Upper lobe of left lung (tissue), 6 donors: ENCODE results near the gene DYRK1B. TPM values are rescaled to one million over a fixed set of nuclear protein-coding genes. Genes with fewer than 3 reads are reported as not detected.

ENCODE experiments used
- ATAC-seq, 2 donors: fragments of 200-7000 bp; cut with Tn5 transposase; one replicate each; pipeline ENCODE4 v1.9.1; 2022; ENCODE audit warnings: mild to moderate bottlenecking in 2 of 2, moderate library complexity in 2 of 2; ENCODE audit not compliant: low FRiP score in 2 of 2
- DNase-seq, 2 donors: peaks; one replicate each; pipeline ENCODE4 v3.0.0-alpha.2; 2019 to 2020
- H3K27ac ChIP-seq, 4 donors: fragments of 200-600 bp; sonication (generic); one replicate each; pipeline ENCODE4 v1.5.1; 2016 to 2019
- H3K27me3 ChIP-seq, 4 donors: fragments of 200-600 bp; sonication (generic); one replicate each; pipeline ENCODE4 v1.5.1; 2017 to 2019
- H3K36me3 ChIP-seq, 4 donors: fragments of 200-600 bp; sonication (generic); one replicate each; pipeline ENCODE4 v1.5.1; 2016 to 2019
- H3K4me1 ChIP-seq, 4 donors: fragments of 200-600 bp; sonication (generic); one replicate each; pipeline ENCODE4 v1.5.1; 2018 to 2019
- H3K4me3 ChIP-seq, 4 donors: fragments of 200-600 bp; sonication (generic); one replicate each; pipeline ENCODE4 v1.5.1; 2017 to 2019; ENCODE audit warnings: mild to moderate bottlenecking in 2 of 4, moderate library complexity in 1 of 4
- H3K9me3 ChIP-seq, 4 donors: fragments of 200-600 bp; sonication (generic); one replicate each; pipeline ENCODE4 v1.5.1; 2018 to 2019
- CTCF ChIP-seq, 6 experiments: fragments of 450-650 bp in 4 of 6; fragments of 200-600 bp in 2 of 6; sonication (generic) in 2 of 6; IDR thresholded peaks; one replicate each; pipeline ENCODE4 v1.5.1; 2016 to 2019; ENCODE audit warnings: antibody characterized with exemption in 6 of 6
- EP300 ChIP-seq, 4 donors: sonication (generic); formaldehyde crosslinking; IDR thresholded peaks; one replicate each; pipeline ENCODE4 v1.5.1; 2017; ENCODE audit warnings: antibody characterized with exemption in 4 of 4, control low read depth in 2 of 4
- POLR2A ChIP-seq, 4 donors: fragments of 450-650 bp; IDR thresholded peaks; one replicate each; pipeline ENCODE4 v1.5.1; 2016 to 2017; ENCODE audit warnings: antibody characterized with exemption in 4 of 4, mild to moderate bottlenecking in 2 of 4
- POLR2AphosphoS5 ChIP-seq, 2 donors: sonication (generic); formaldehyde crosslinking; IDR thresholded peaks; one replicate each; pipeline ENCODE4 v1.5.1; 2017; ENCODE audit warnings: antibody characterized with exemption in 2 of 2
- WGBS, 2 donors: methylation state at CpG; one replicate each; pipeline ENCODE4 v1.1.5; 2017 to 2018; 5-methylcytosine and 5-hydroxymethylcytosine counted together
- total RNA-seq, 6 donors: library from RNA; depleted of rRNA in 4 of 6; stranded (reverse); fragments of >200 nt in 4 of 6; gene quantifications; one replicate each; pipeline versions ENCODE4 v1.1.0 to v1.2.1, GENCODE V29; 2016 to 2021
- donor health status: DM: no; HTN: no; CAD: no; lungs with moderate emphysema.
- donor health status: DM: no; HTN: yes; CAD: no; lungs with severe emphysema.

DYRK1B gene
- total RNA-seq, 6 donors from 2014 or later: 14.6 to 33.6 (median 23.2) TPM

GRCh38 chr19:39870171-39870971 is 36.4 kb upstream of the DYRK1B start:
- WGBS, 2 donors: 64 to 68% methylated on average over 12 to 16 of the region's 16 CpGs
- H3K4me1 ChIP-seq: no peaks in the 10 kb centered on the region
- ATAC-seq (no peak), DNase-seq (no peak)
- no peaks in the 10 kb centered on the region for H3K27me3 ChIP-seq
- no peak overlapping the region for H3K27ac ChIP-seq
- no peaks in the 10 kb centered on the region for H3K36me3 ChIP-seq
- TF ChIP-seq CTCF (IDR thresholded peaks at IDR 0.05) (no peak), EP300 (IDR thresholded peaks at IDR 0.05) (no peak), POLR2A (IDR thresholded peaks at IDR 0.05) (no peak), POLR2AphosphoS5 (IDR thresholded peaks at IDR 0.05) (no peak)
- H3K9me3 ChIP-seq: no peaks in the 10 kb centered on the region
- no peak overlapping the region for H3K4me3 ChIP-seq

DNA sequence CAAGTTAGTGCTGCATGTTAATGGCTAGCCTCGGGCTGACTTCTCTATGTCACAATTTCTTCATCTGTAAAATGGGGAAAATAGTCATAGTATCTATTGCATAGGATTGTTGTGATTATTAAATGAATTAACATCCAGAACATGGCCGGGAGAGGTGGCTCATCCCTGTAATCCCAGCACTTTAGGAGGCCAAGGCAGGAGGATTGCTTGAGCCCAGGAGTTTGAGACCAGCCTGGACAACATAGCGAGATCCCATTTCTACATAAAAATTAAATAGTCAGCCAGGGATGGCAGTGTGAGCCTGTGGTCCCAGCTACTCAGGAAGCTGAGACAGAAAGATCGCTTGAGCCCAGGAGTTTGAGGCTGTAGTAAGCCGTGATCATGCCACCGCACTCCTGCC is 34.0 kb upstream of the DYRK1B start:
- WGBS, 2 donors: 93 to 96% methylated on average over 6 of the region's 6 CpGs
- Histone ChIP-seq H3K27me3 (no peaks in the 10 kb centered on the region), H3K36me3 (no peaks in the 10 kb centered on the region), H3K9me3 (no peaks in the 10 kb centered on the region), H3K27ac (no peak overlapping the region), H3K4me3 (no peak overlapping the region), H3K4me1 (no peaks in the 10 kb centered on the region)
- no peak for DNase-seq
- TF ChIP-seq CTCF (IDR thresholded peaks at IDR 0.05) (no peak), POLR2AphosphoS5 (IDR thresholded peaks at IDR 0.05) (no peak), POLR2A (IDR thresholded peaks at IDR 0.05) (no peak), EP300 (IDR thresholded peaks at IDR 0.05) (no peak)
- ATAC-seq: no peak

DNA sequence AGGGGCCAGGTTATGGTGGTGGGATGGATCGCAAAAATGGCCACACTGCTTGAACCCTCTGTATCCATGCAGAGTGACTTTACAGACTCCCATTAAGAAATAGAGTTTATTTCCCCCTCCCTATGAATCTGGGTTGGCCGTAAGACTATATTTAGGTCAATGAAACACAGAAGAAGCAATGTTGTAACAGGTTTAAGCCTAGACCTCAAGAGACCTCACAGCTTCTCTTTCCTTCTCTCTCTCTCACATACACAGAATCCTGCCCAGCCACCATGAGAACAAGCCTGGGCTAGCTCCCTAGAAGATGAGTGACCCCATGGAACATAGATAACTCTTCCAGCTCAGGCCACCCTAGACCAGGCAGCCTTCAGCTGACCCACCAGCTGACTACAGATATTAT is 33.2 kb upstream of the DYRK1B start:
- 90 to 98% methylated on average over 2 of the region's 2 CpGs for WGBS, 2 donors
- no peak for TF ChIP-seq POLR2A (IDR thresholded peaks at IDR 0.05)
- TF ChIP-seq EP300 (IDR thresholded peaks at IDR 0.05): no peak
- TF ChIP-seq CTCF (IDR thresholded peaks at IDR 0.05): no peak
- no peak for TF ChIP-seq POLR2AphosphoS5 (IDR thresholded peaks at IDR 0.05)
- H3K4me3 ChIP-seq: no peak overlapping the region
- ATAC-seq (no peak), DNase-seq (no peak)
- no peaks in the 10 kb centered on the region for H3K4me1 ChIP-seq
- no peaks in the 10 kb centered on the region for H3K9me3 ChIP-seq
- H3K36me3 ChIP-seq: no peaks in the 10 kb centered on the region
- no peaks in the 10 kb centered on the region for H3K27me3 ChIP-seq
- no peak overlapping the region for H3K27ac ChIP-seq

- ATAC-seq (no peak), DNase-seq (no peak)
- Histone ChIP-seq H3K27ac (no peak overlapping the region), H3K36me3 (no peaks in the 10 kb centered on the region), H3K4me3 (no peak overlapping the region), H3K4me1 (no peaks in the 10 kb centered on the region), H3K9me3 (no peaks in the 10 kb centered on the region), H3K27me3 (no peaks in the 10 kb centered on the region)
- TF ChIP-seq CTCF (IDR thresholded peaks at IDR 0.05) (no peak), POLR2A (IDR thresholded peaks at IDR 0.05) (no peak), POLR2AphosphoS5 (IDR thresholded peaks at IDR 0.05) (no peak), EP300 (IDR thresholded peaks at IDR 0.05) (no peak)
- 84 to 88% methylated on average over 5 of the region's 5 CpGs for WGBS, 2 donors
Measured at GRCh38 chr19:39865953-39866352, 32.0 kb upstream of the DYRK1B start.

GRCh38 chr19:39865186-39865585 is 31.2 kb upstream of the DYRK1B start:
- no peaks in the 10 kb centered on the region for H3K36me3 ChIP-seq
- no peaks in the 10 kb centered on the region for H3K27me3 ChIP-seq
- no peaks in the 10 kb centered on the region for H3K4me1 ChIP-seq
- H3K4me3 ChIP-seq: no peak overlapping the region
- no peak overlapping the region for H3K27ac ChIP-seq
- ATAC-seq (no peak), DNase-seq (no peak)
- no peak for TF ChIP-seq POLR2AphosphoS5 (IDR thresholded peaks at IDR 0.05)
- TF ChIP-seq CTCF (IDR thresholded peaks at IDR 0.05): no peak
- no peak for TF ChIP-seq POLR2A (IDR thresholded peaks at IDR 0.05)
- no peak for TF ChIP-seq EP300 (IDR thresholded peaks at IDR 0.05)
- H3K9me3 ChIP-seq: no peaks in the 10 kb centered on the region
- WGBS, 2 donors: 90 to 95% methylated on average over 2 of the region's 2 CpGs
